Activated CD8-positive, alpha-beta memory T cell treated with anti-CD3 and anti-CD28 coated beads, Interleukin-2, amount 50 U/mL, for 1 hour (primary cell): Measurements from ENCODE around the gene RBM4.
A peak's percentile ranks its signal among the peaks of the same experiment; 100 is the strongest.

Experiments used
- DNase-seq: peaks from one replicate; pipeline ENCODE4 v3.0.0-alpha.2; 2020; ENCODE audit errors: extremely low read depth

RBM4 gene

DNA sequence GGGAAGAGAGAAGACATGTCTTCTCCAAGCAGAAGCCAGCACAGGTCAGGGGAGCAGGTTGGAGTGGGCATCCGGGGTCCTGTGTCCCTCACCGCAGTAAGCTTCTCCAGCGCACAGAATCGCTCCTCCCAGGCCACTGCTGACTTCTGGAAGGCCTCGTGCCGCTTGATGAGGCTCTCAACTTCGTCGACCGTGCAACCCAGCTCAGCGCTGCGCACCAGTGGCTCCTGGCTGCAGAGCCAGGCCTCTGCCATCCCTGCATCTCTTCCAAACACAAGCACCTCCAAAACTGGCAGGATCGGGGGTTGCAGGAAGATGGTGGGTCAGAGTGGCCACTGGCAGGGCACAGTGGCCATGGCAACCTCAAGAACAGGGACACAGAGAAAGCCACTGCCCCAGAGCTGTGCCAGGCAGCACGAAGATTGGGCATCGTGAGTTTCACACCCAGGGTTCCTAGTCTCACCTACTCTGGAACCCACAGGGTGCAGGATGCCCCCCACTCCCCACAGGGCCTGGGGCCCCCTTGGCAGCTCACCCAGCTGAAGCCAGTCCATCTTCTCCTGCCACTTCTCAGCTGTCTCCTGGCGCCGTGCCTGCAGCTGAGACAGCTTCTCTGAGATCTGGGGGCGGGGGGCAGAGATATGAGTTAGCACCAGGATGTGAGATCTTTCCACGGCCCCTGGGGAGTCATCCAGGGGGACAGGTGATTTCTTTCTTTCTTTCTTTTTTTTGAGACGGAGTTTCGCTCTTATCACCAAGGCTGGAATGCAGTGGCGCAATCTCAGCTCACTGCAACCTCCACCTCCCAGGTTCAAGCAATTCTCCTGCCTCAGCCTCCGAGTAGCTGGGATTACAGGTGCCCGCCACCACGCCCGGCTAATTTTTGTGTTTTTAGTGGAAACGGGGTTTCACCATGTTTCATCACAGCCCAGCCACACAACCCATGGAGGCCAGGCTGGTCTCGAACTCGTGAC lies 50.3 kb downstream of the RBM4 start:
- DNase-seq, result no peak

DNA sequence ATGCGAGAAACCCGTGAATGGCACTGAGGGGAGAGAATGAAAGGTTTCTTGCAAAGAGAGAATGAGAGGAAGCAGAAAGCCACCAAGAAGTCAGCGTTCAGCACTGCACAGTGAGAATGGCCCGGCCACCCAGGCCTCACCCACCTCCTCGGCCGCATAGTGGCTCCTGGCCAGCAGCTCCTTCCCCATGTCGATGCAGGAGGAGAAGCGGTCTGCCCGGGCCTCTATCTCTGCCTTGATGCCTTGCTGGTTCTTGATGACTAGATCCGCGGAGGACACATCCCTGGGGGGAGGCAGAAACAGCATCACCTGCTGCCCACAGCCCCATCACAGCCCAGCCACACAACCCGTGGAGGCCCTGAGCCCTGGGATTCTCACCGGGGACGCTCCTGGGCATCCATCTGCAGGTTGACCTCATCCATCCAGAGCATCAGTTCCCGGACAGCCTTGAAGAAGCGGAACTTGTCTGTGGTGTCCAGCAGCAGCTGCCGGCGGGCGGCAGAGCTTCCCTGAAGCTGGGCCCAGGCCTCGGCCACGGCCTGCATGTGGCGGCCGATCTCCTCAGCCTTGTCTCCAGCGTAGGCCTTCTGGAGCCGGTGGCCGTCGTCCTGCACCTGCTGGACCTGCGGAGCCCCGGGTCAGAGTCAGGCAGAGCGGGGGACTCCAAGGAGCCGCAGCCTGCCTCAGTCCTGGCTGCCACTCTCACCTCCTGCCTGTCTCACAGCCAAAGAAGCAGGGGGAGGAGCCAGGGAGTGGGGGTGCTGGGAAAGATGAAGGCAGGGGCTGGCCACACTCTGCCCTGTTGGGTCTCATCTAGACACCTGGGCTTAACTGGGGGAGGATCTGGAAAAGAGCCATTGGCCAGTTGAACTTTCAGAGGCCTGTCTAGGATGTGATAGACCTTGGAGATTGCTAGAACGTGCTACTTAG lies 51.4 kb downstream of the RBM4 start:
- no peak for DNase-seq

DNA sequence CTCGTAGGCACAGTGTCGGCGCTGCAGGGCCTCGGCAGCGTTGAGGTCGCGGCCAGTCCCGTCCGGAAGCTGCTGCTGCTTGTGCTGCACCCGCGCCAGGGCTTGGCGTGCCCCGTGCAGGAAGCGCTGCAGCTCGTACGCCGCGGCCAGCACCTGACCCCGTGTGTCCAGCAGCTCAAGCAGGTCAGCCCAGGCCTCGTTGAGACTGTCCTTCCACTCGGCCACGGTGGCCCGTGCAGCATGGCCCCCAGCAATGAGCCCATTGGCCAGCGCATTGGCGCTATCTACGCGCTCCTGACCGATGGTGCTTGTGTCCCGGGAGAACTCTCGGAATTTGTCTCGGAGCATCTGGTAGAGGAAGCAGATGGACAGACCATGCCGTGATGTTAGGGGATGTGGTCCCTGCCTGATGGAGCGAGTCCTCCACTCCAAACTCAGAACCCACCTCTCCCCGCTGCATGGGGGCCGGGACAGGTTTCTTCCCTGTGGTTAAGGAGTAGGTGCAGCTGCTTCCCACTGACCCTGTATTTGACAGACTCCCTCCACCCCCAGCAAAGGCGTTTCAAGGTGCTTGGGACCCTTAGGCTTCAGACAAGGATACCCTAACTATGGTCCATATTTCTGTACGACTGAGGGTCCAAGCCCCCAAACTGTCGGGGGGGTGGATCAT lies 52.9 kb downstream of the RBM4 start:
- DNase-seq, result no peak

DNA sequence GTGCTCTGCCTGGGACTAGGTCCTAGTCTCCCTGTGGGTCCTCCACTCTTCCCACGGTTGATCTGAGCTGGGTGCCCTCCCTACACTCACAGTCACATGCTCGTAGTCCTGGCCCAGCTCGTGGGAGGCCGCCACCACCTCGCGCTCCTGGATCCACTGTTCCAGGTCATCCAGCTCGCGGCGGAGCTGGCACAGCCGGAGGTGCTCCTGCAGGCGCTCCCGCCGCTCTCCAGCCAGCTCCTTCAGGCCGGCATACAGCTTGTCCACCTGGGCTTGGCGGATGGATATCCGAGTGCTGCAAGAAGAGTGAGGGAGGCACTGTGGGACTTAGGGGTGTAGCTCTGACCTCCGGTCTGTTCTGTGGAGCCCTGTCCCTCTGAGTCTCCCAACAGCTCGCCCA lies 53.9 kb downstream of the RBM4 start:
- DNase-seq, result no peak

DNA sequence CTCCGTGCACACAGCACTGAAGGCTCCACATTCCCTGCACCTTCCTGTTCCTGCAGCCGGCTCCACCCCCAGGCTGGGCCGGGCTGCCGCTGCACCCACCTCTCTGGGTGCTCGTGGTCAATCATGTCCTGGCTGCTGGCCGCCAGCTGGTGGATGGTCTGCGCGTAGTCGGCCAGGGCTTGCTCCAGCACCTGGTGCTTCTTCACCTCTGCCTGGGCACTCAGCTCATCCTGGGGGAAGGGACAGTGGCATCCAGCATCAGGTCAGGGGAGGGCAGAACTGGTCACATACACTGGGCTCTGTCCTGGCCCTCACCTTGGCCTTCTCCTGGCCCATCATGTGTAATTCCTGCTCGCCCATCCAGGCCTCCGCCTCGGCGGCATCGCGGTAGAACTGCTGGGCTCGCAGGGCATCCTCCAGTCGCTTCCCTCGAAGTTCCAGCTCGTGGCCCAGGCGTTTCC lies 54.4 kb downstream of the RBM4 start:
- no peak for DNase-seq

DNA sequence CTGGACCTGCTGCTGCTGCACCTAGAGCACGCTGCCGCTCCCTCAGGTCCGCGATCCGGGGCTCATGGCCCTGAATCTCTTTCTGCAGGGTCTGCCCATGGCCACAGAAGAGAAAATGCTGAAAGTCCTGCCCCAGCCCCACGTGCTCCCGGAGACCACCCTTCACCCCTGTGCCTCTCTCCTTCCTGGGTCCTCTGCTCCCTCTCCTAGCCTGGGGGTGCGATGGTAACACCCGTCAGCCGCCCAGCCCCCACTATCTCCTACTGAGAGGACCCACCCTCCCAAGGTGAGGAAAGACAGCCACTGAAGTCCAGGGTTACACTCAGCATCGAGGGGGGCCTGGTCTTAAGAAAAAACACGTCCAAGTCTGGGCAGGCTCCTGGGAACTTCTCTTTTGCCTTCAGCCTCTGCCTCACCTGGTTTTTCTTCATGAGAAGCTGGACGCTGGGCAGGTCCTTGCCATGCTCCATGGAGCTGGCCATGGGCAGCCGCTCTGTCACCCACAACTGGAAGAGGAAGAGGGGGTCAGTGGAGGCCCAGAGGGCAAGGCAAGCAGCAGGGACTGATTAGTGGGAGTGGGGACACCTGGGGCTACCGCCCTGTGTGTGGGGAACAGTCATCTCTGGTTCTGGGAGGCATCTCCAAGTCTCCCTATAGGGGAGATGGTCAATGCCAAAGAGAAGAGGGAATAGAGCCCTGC lies 55.0 kb downstream of the RBM4 start:
- no peak for DNase-seq

DNA sequence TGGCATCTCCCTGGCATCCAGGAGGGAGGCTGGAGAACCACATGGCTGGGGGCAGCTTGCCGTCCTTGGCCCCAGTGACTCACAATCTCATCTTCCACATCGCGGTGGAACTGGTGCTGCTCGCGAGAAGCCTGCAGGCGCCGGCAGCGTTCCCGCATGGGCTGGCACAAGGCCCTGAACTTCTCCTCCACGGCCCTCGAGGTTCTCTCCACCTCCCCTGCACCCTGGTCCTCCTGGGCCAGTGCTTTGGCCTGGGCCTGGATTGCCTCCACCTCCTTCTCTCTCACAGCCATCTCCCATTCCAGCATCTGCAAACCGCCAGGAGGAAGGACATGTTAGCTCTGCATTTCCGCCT lies 55.5 kb downstream of the RBM4 start:
- no peak for DNase-seq

DNA sequence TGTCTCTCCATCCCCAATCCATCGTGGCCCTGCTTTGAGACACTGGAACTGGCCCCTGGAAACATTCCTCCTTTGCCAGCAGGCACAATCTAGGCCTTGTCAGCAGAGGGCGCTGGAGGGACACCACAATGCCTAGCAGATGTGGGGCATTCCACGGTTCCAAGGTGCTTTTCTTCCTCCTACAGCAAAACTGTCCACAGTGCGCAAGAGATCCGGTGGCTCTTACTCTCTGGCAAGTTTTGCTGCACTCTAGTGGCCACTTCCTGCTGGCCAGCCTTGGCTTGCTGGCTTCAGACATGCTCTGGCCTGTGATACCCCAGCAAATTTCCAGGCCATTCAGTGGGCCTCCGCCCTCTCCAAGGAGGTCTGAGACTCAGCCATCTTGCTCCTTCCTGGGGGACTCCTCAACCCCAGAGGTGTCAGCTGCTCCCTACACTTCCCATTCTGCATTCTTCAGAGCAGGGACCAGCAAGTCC lies 56.3 kb downstream of the RBM4 start:
- peak; percentile 57 for DNase-seq
